ENCODE results near the gene TBX4.

The TBX4 gene

DNA sequence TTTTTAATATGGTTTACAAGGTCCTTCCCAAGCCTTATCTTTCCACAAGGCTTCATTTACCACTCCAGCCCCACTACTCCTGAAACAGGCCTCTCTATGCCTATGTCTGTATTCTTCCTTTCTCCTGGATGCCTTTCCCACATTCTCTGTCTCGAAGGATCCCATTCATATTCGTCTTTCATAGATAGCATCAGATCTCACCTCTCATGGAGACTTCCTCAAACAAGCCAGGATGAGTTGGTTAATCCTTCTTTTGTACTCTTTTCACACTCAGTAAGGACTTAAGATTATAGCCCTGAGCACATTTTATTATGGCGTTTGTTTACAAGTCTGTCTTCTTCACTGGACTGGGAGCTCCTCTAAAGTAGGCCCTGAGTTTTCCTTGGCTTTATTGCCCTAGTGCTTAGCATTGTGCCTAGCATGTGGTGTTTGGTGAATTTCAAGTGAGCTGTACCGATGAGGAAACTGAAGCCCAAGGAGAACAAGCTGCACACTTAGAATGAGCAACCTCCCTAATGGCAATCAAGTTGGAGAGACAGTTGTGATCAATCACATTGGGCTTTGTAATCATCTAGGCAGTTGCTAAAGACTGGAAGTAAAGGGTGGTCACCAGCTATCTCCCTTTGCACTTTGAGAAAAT, 10.0 kb upstream of the TBX4 start:
- no peak overlapping the region for H3K27ac ChIP-seq
- TF ChIP-seq CTCF (conservative IDR thresholded peaks at IDR 0.05; ENCODE audit: low read depth): no peak
- ChIA-PET POLR2A (ENCODE audit: low non-redundant PET) (no interaction called here), CTCF (interaction anchor here (0.7 kb wide), 1 partner anchor 71 kb away, joined by 3 read pairs; no protein-coding TSS in a partner anchor)
- DNase-seq (ENCODE audit: low spot score): no peak

DNA sequence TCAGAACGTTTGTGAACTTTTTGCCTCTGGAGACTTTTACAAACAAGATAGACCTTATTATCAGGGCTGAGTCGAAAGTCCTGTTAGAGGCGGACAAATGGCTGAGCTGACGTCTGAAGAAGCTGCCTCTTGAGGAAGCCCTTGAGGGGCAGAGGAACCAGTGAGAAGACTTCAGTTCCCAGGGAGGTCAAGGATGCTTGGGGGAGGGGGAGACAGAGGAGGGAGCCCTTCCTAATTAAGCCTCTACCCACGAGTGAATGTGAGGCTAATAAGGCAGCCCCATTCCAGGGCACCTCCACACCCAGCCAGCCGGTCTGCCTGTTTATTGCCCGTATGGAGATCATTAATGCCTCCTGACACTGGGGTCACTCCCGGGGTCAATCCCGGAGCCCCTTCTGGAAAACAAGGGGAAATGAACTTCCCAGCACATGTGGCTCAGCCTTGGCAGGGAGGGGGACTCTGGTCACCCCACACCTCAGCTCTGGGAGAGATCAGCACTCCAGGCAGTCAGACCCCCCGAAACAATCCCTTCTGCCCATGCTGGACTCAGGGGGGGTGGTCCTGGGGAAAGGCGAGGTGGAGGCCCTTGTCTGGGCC, 9.2 kb upstream of the TBX4 start:
- TF ChIP-seq CTCF (conservative IDR thresholded peaks at IDR 0.05; ENCODE audit: low read depth): no peak
- CTCF ChIA-PET: interaction anchor here (0.6 kb wide), 1 partner anchor 10 kb away, joined by 3 read pairs; no protein-coding TSS in a partner anchor
- DNase-seq (ENCODE audit: low spot score): no peak
- H3K27ac ChIP-seq: no peak overlapping the region
- POLR2A ChIA-PET (ENCODE audit: low non-redundant PET): interaction anchor here (0.5 kb wide), 1 partner anchor 15 kb away, joined by 3 read pairs; no protein-coding TSS in a partner anchor

DNA sequence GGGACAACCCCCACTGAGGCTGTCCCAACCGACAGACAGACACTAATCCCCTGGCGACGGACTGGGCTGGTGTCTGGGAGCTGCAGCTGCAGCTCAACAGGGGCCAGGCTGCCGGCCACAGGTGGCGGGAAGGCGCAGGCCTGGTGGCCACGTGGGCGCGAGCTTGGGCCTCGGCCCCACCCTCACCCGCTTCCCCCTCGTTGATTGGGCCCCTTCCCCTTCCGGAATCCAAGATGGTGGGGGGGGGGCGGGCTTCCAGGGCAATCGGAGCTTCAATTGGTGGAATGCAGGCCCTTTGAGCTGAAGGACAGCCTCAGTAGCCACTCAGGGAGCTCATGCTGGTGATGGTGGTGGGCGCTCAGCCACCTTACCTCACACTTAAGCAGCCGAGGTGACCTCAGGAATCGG, 8.7 kb upstream of the TBX4 start:
- CTCF ChIA-PET: interaction anchor here (0.6 kb wide), 1 partner anchor 10 kb away, joined by 3 read pairs; no protein-coding TSS in a partner anchor
- TF ChIP-seq CTCF (conservative IDR thresholded peaks at IDR 0.05; ENCODE audit: low read depth): no peak
- no peak overlapping the region for H3K27ac ChIP-seq
- POLR2A ChIA-PET (ENCODE audit: low non-redundant PET): interaction anchor here (0.5 kb wide), 1 partner anchor 14 kb away, joined by 3 read pairs; no protein-coding TSS in a partner anchor
- DNase-seq (ENCODE audit: low spot score): no peak

- H3K27ac ChIP-seq: no peak overlapping the region
- no peak for DNase-seq (ENCODE audit: low spot score)
- TF ChIP-seq CTCF (conservative IDR thresholded peaks at IDR 0.05; ENCODE audit: low read depth): no peak
- ChIA-PET POLR2A (ENCODE audit: low non-redundant PET) (no interaction called here), CTCF (no interaction called here)
Measured at GRCh38 chr17:61444075-61444474, 8.1 kb upstream of the TBX4 start.

DNA sequence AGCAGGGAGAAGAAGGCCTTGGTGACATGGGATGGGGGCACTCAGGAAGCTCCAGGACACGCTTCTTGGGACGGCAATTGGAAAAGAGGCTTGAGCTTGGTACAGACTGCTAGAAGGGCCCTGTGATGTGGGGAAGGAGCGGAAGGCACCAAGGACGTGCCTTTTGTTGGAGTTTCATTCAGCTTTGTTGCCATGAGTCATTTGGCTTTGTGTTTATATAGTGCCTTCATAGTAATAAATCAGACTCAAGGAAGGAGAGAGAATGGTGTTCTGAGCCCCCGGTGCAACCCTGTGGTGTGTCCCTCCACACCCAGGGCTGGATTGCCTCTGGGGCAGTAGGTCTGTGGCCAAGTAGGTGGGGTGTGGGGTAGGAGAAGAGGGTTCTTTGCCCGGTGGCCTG, 7.4 kb upstream of the TBX4 start:
- POLR2A ChIA-PET (ENCODE audit: low non-redundant PET): no interaction called here
- H3K27ac ChIP-seq: no peak overlapping the region
- no peak for DNase-seq (ENCODE audit: low spot score)
- no peak for TF ChIP-seq CTCF (conservative IDR thresholded peaks at IDR 0.05; ENCODE audit: low read depth)
- CTCF ChIA-PET: no interaction called here

DNA sequence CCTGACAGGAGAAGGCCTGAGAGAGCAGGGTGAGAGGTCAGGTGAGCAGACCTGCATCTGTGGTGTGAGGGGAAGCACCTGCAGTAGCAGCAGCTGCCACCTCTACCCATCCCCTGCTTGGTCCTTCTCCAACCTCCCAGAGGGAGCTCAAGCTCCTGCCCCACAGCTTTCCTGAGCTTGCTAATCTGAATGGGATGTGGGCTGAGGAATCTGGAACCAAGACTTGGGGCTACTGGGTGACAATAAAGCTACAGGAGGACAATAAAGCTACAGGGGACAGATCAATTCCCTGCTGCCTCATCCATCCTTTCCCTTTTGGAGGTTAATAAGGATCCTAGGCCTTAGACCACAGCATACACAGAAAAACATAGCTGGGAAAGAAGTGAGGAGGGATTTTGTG, 4.9 kb upstream of the TBX4 start:
- H3K27ac ChIP-seq: no peak overlapping the region
- TF ChIP-seq CTCF (conservative IDR thresholded peaks at IDR 0.05; ENCODE audit: low read depth): no peak
- ChIA-PET POLR2A (ENCODE audit: low non-redundant PET) (no interaction called here), CTCF (no interaction called here)
- DNase-seq (ENCODE audit: low spot score): no peak
